Body of pancreas (tissue), 4 donors: ENCODE data around the gene RAPGEF1.

ENCODE experiments used
- POLR2A ChIP-seq, 3 donors: fragments of 450-650 bp; IDR thresholded peaks; one replicate each; pipeline ENCODE4 v1.6.1; 2016; ENCODE audit warnings: antibody characterized with exemption in 3 of 3, mild to moderate bottlenecking in 2 of 3
- TF ChIP-seq, protein P1 (sequence below), 7 experiments: fragments of 450-650 bp in 4 of 7; fragments of 200-600 bp in 3 of 7; sonication (generic) in 3 of 7; IDR thresholded peaks; one replicate each; pipeline ENCODE4 v1.5.1; 2016 to 2019; ENCODE audit warnings: antibody characterized with exemption in 7 of 7

- TF ChIP-seq, protein P1, sequence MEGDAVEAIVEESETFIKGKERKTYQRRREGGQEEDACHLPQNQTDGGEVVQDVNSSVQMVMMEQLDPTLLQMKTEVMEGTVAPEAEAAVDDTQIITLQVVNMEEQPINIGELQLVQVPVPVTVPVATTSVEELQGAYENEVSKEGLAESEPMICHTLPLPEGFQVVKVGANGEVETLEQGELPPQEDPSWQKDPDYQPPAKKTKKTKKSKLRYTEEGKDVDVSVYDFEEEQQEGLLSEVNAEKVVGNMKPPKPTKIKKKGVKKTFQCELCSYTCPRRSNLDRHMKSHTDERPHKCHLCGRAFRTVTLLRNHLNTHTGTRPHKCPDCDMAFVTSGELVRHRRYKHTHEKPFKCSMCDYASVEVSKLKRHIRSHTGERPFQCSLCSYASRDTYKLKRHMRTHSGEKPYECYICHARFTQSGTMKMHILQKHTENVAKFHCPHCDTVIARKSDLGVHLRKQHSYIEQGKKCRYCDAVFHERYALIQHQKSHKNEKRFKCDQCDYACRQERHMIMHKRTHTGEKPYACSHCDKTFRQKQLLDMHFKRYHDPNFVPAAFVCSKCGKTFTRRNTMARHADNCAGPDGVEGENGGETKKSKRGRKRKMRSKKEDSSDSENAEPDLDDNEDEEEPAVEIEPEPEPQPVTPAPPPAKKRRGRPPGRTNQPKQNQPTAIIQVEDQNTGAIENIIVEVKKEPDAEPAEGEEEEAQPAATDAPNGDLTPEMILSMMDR (IDR thresholded peaks at IDR 0.05) = no peak
- no peak for TF ChIP-seq POLR2A (IDR thresholded peaks at IDR 0.05)
Observed at GRCh38 chr9:131595696-131596429, 144.0 kb downstream of the RAPGEF1 start.
